ENCODE measurements around the gene L3MBTL4. TPM values are rescaled to one million over a fixed set of nuclear protein-coding genes. Genes with fewer than 3 reads are reported as not detected.
"Not testable (repeated sequence)": the region's sequence is repeated elsewhere in the genome, so short reads cannot be mapped to it uniquely, and the experiment has no call there.

L3MBTL4 gene
- total RNA-seq, 1 donor from 2014 or later = not detected

DNA sequence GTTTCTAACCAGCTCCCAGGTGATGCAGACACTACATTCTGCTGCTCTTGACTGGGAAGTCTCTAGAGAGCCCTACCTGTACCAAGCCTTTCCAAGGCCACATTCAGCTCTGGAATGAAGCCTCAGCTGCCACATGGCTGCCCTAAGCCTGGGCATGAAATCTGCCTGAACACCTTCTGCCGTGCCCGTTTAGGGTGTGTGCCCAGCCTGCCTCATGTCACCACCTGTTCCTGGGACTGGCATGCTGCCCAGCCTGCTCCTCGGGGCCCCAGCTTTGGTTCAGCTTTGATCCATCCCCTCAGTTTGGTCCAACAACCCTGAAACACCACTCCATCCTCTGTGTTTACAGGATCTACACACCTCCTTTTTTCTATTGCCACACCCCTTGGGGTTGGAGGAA lies 210.9 kb downstream of the L3MBTL4 start:
- Histone ChIP-seq H3K9me3 (no peaks in the 10 kb centered on the region), H3K27ac (no peak overlapping the region), H3K36me3 (no peaks in the 10 kb centered on the region), H3K4me1 (no peaks in the 10 kb centered on the region), H3K4me3 (no peak overlapping the region), H3K27me3 (no peaks in the 10 kb centered on the region)
- intact Hi-C loops (cut with DNase I) = no loop called here
- TF ChIP-seq, protein P1, sequence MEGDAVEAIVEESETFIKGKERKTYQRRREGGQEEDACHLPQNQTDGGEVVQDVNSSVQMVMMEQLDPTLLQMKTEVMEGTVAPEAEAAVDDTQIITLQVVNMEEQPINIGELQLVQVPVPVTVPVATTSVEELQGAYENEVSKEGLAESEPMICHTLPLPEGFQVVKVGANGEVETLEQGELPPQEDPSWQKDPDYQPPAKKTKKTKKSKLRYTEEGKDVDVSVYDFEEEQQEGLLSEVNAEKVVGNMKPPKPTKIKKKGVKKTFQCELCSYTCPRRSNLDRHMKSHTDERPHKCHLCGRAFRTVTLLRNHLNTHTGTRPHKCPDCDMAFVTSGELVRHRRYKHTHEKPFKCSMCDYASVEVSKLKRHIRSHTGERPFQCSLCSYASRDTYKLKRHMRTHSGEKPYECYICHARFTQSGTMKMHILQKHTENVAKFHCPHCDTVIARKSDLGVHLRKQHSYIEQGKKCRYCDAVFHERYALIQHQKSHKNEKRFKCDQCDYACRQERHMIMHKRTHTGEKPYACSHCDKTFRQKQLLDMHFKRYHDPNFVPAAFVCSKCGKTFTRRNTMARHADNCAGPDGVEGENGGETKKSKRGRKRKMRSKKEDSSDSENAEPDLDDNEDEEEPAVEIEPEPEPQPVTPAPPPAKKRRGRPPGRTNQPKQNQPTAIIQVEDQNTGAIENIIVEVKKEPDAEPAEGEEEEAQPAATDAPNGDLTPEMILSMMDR (IDR thresholded peaks at IDR 0.05) = no peak
- DNase-seq (ENCODE audit: low spot score in 2 of 2) = no peak

DNA sequence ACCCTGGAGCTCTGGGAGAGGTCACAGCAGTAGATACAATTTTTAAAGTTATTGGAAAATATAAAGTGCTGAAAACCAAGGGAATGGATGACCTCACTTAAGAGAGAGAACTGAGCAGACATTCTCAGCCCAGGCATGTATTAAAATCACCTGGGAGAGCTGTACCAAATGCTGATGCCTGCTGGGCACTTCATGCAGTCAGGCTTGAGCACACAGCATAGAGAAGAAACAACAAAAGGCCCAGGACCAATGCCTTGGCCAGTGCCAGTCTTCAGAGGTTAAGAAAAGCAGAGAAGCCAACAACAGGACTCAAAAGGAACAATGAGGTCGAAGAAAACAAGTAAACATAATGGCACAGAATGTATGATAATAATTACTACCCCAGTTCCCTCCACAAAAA lies 211.8 kb downstream of the L3MBTL4 start:
- DNase-seq (ENCODE audit: low spot score in 2 of 2) = no peak
- H3K4me1 ChIP-seq = no peaks in the 10 kb centered on the region
- H3K4me3 ChIP-seq = no peak overlapping the region
- H3K27ac ChIP-seq = no peak overlapping the region
- TF ChIP-seq, protein P1 (IDR thresholded peaks at IDR 0.05) = no peak
- no peaks in the 10 kb centered on the region for H3K27me3 ChIP-seq
- H3K36me3 ChIP-seq = no peaks in the 10 kb centered on the region
- intact Hi-C loops (cut with DNase I) = no loop called here
- H3K9me3 ChIP-seq = no peaks in the 10 kb centered on the region

DNA sequence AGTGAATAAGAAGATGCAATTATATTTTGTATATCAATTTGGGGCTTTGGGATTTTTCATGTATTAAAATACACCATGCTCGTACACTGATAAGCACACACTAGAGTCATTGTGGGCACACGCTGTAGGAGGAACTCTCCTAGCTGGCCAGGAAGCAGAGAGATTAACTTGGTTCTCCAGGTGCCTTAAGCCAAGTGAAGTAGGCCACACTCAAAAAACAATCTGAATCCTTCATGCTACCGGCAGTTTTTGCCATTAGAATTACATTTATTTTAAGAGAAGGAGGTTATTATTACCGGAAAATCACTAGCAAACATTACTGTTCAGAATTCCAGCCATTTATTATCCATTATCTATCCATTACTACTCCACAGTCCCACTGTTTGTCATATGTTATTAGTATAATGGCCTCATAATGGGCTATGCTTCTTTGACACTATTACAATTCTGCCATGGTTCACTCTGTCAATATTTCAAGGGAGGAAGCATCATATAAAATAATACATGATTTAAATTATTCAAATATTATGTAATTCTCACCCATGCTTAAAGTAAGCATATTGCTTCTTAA lies 214.4 kb downstream of the L3MBTL4 start:
- no peaks in the 10 kb centered on the region for H3K4me1 ChIP-seq
- H3K27me3 ChIP-seq = no peaks in the 10 kb centered on the region
- H3K9me3 ChIP-seq = no peaks in the 10 kb centered on the region
- intact Hi-C loops (cut with DNase I) = no loop called here
- TF ChIP-seq, protein P1 (IDR thresholded peaks at IDR 0.05) = no peak
- H3K27ac ChIP-seq = no peak overlapping the region
- H3K36me3 ChIP-seq = no peaks in the 10 kb centered on the region
- H3K4me3 ChIP-seq = no peak overlapping the region
- DNase-seq (ENCODE audit: low spot score in 2 of 2) = no peak

DNA sequence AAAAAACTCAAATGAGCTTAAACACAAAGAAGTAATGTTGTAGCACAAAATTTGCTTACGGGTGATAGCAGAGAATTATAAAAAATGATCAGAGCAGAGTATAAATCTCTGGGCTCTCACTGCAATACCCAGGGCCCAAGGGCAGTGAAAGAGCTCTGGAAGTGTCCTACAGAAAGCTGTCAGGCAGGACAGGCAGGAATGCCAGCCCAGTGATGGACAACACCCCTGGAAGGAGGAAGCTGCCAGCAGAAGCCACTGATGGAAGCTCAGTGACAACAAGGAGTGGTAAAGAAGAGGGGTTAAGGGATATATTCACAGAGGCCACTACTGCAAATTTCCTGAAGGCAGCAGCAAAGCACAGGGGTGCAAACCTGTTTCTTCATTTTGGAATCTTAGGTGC lies 214.9 kb downstream of the L3MBTL4 start:
- TF ChIP-seq, protein P1 (IDR thresholded peaks at IDR 0.05) = no peak
- Histone ChIP-seq H3K4me3 (no peak overlapping the region), H3K27ac (no peak overlapping the region), H3K36me3 (no peaks in the 10 kb centered on the region), H3K27me3 (no peaks in the 10 kb centered on the region), H3K9me3 (no peaks in the 10 kb centered on the region), H3K4me1 (no peaks in the 10 kb centered on the region)
- DNase-seq (ENCODE audit: low spot score in 2 of 2) = no peak
- intact Hi-C loops (cut with DNase I) = no loop called here

DNA sequence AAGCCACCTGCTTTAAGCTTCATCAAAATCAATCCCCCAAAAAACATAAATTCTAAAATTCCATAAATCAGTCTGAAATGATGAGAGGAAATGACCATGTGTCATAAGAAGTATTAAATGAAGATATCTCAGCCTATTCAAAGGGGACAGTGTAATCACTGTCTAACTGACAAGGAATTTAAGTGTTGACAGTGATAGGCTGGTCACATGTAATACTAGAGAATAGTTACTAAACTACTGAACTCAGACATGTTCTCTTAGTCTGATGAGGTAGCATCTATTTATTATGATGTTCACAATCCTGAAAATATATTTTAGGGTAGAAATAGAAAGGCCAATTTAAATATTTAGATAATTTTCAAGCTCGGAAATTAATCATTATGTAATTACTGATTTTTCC lies 216.1 kb downstream of the L3MBTL4 start:
- no peaks in the 10 kb centered on the region for H3K27me3 ChIP-seq
- no peaks in the 10 kb centered on the region for H3K9me3 ChIP-seq
- intact Hi-C loops (cut with DNase I) = no loop called here
- no peaks in the 10 kb centered on the region for H3K36me3 ChIP-seq
- TF ChIP-seq, protein P1 (IDR thresholded peaks at IDR 0.05) = no peak
- H3K27ac ChIP-seq = no peak overlapping the region
- H3K4me3 ChIP-seq = no peak overlapping the region
- H3K4me1 ChIP-seq = no peaks in the 10 kb centered on the region
- DNase-seq (ENCODE audit: low spot score in 2 of 2) = no peak

DNA sequence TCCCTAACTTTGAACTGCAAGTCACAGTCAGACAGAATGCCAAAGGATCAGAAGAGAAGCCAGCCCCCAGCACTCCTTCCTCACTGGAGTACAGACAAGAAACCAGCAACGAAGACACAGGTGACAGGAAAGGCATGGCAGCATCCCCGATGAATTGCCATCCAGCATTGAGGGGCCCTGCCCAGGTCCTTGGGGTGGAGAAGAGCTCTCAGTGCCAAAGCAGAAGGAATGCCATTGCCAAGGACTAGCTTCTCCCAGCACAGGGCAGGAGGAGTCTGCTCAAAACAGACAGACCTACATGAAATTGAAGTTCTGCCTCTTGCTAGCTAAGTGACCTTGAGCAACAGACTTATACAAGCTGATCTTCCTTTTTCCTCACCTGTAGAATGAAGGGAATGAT lies 220.1 kb downstream of the L3MBTL4 start:
- no peaks in the 10 kb centered on the region for H3K27me3 ChIP-seq

DNA sequence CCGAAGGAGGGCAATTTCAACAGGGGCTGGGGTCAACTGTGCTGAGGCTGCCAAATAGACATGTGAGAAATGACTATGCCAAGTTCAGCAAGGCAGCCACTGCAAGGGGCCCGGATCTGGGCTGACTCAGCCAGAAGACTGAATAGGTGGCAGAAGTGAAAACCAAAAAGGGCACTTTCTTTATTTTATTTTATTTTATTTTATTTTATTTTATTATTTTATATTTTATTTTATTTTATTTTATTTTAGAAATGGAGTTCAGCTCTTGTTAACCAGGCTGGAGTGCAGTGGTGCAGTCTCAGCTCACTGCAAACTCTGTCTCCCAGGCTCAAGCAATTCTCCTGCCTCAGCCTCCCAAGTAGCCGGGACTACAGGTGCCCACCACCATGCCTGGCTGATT lies 228.9 kb downstream of the L3MBTL4 start:
- H3K4me1 ChIP-seq; H3K9me3 ChIP-seq; H3K36me3 ChIP-seq; H3K27me3 ChIP-seq; H3K27ac ChIP-seq; intact Hi-C loops (cut with DNase I); H3K4me3 ChIP-seq; DNase-seq (ENCODE audit: low spot score in 2 of 2): not testable (repeated sequence)

More for the DNA sequence above, 220.1 kb downstream of the L3MBTL4 start:
- Histone ChIP-seq H3K4me1 (no peaks in the 10 kb centered on the region), H3K9me3 (no peaks in the 10 kb centered on the region), H3K4me3 (no peak overlapping the region), H3K27ac (no peak overlapping the region), H3K36me3 (no peaks in the 10 kb centered on the region)
- no peak for DNase-seq (ENCODE audit: low spot score in 2 of 2)
- intact Hi-C loops (cut with DNase I) = no loop called here
- TF ChIP-seq, protein P1 (IDR thresholded peaks at IDR 0.05) = no peak

Data from ascending aorta (tissue), 2 donors.